SH-SY5Y (cell line): ENCODE results near the gene RABGAP1L.

Experiments used
- GATA2 ChIP-seq: IDR thresholded peaks from 2 replicates; pipeline ENCODE4 v1.6.1; 2011; ENCODE audit warnings: mild to moderate bottlenecking, low read depth, low read length
- GATA3 ChIP-seq: IDR thresholded peaks from 2 replicates; pipeline ENCODE4 v1.6.1; 2011; ENCODE audit warnings: low read depth, mild to moderate bottlenecking, low read length, moderate library complexity

DNA sequence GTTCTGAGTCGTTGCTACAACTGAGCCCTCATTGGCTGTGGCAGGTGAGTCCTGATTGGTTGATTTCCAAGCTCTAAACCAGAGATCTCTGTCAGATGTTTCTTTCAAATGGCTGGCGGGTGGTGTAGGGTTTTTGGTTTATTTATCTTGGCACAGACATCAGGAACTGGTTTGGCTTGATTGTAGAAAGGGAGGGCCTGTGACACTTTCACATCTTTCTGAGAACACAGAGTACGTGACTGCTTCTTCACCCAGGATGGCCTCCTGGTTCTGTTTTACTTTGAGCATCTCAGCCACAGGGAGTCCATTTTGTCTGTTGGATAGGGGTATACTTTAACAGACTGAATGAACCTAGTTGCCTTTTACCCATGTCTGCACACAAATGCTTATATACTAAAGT, 199.0 kb downstream of the RABGAP1L start:
- TF ChIP-seq GATA2 (no peak), GATA3 (no peak)
